Bronchial epithelial cell (primary cell): ENCODE measurements around the gene TDRD7. TPM values are rescaled to one million over a fixed set of nuclear protein-coding genes. Genes with fewer than 3 reads are reported as not detected.

Experiments
- DNase-seq: peaks from one replicate; pipeline ENCODE4 v3.0.0-alpha.2; 2010; ENCODE audit warnings: low read depth
- FAIRE-seq: peaks from 2 replicates; lab custom pipeline; 2011; peaks lifted over from hg19 to GRCh38; lab: Jason Lieb, UNC
- H3K27me3 ChIP-seq: 2 replicates; pipeline ENCODE4 v1.5.1; 2011; ENCODE audit warnings: low read length; ENCODE audit not compliant: control insufficient read depth, insufficient read depth
- H3K36me3 ChIP-seq: 2 replicates; pipeline ENCODE4 v1.5.1; 2011; ENCODE audit warnings: low read length; ENCODE audit not compliant: control insufficient read depth, insufficient read depth
- H3K4me3 ChIP-seq: 2 replicates; pipeline ENCODE4 v1.5.1; 2011; ENCODE audit warnings: mild to moderate bottlenecking, low read depth, low read length, control low read depth
- total RNA-seq: library from RNA; depleted of rRNA; stranded (reverse); fragments of >200 nt; gene quantifications from 2 replicates; pipeline ENCODE4 v1.2.1, GENCODE V29; 2014
- TF ChIP-seq, protein P1 (sequence below): IDR thresholded peaks from 2 replicates; pipeline ENCODE4 v1.5.1; 2011; ENCODE audit warnings: mild to moderate bottlenecking, moderate library complexity, low read length, control low read depth, inconsistent platforms; ENCODE audit not compliant: insufficient read depth, severe bottlenecking

Gene TDRD7
- total RNA-seq, 1 donor from 2014 or later, result 1.8 TPM

DNA sequence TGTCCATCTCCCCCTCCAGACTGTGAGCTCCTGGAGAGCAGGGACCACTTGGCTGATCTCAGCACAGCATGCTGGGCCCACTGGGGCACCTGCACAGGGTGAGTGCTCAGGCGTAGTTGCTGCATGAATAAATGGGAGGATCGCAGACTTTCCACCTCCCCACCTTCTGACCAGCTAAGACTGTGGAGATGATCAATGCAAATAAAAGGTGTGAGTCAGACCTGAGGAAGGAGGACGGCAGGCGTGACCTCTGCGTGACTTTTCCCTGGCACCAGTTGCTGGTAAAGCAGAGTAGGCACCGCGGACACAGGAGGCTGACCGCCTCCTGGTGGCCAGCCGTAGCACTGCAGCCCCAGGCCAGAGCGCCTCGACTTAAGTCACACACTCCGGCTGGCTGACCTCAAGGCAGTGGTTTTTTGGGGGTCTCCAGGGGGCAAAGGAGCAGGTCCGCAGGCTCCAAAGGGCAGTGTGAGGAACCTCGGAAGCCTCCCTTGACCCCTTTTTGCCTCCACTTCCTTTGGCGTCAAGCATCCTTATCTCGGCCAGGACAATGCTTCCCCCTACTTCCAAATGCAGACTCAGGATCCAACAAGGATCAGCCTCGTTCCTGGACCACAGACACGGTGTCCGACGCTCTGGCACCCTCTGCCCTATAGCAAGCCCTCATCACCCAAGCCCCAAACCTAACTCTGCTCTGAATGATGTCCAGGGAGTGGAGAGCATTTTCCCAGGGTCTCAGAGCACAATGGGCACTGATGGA lies 12.7 kb upstream of the TDRD7 start:
- no peak for FAIRE-seq

DNA sequence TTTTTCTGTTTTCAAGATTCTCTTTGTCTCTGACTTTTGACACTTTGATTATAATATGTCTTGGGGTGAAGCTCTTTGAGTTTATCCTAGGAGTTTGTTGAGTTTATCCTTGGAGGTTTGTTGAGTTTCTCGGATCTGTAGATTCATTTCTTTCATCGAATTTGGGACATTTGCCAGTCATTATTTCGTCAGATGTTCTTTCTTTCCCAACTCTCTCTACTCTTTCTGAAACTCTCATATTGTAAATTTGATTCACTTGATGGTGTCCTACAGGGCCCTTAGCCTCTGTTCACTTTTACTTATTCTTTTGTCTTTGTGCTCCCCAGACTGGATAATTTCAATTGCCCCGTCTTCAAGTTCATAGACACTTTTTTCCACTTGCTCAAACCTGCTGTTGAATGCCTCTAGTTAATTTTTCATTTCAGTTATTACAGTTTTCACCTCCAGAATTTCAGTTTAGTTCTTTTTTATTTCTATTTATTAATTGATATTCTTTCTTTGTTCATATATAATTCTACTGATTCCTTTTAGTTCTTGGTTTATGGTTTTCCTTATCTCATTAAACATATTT lies 8.1 kb upstream of the TDRD7 start:
- Histone ChIP-seq H3K4me3 (no peak overlapping the region), H3K27me3 (no peaks in the 10 kb centered on the region), H3K36me3 (no peaks in the 10 kb centered on the region)
- FAIRE-seq, result no peak
- DNase-seq, result no peak
- TF ChIP-seq, protein P1, sequence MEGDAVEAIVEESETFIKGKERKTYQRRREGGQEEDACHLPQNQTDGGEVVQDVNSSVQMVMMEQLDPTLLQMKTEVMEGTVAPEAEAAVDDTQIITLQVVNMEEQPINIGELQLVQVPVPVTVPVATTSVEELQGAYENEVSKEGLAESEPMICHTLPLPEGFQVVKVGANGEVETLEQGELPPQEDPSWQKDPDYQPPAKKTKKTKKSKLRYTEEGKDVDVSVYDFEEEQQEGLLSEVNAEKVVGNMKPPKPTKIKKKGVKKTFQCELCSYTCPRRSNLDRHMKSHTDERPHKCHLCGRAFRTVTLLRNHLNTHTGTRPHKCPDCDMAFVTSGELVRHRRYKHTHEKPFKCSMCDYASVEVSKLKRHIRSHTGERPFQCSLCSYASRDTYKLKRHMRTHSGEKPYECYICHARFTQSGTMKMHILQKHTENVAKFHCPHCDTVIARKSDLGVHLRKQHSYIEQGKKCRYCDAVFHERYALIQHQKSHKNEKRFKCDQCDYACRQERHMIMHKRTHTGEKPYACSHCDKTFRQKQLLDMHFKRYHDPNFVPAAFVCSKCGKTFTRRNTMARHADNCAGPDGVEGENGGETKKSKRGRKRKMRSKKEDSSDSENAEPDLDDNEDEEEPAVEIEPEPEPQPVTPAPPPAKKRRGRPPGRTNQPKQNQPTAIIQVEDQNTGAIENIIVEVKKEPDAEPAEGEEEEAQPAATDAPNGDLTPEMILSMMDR, result no peak

More for the DNA sequence above, 12.7 kb upstream of the TDRD7 start:
- H3K4me3 ChIP-seq, result no peak overlapping the region
- no peaks in the 10 kb centered on the region for H3K36me3 ChIP-seq
- no peaks in the 10 kb centered on the region for H3K27me3 ChIP-seq
- TF ChIP-seq, protein P1, result peak; percentile 99
- DNase-seq, result peak; percentile 89

DNA sequence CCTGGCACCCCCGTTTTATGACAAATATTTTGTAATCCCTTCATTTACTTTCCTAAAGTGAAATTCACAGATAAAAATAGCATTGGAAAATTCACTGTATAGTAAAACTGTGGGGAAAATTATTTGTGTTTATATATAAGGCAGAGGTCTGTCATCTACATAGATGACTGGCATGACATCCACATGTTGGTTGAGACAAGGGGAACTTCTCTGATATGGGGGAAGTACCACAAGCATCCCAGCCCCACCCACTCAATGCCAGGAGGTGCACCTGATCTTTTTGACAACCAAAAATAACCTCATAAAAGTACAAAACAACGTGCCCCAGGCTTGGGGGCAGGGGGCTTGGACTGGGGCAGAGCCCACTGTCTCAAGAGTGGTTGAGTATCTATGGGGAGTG lies 6.3 kb upstream of the TDRD7 start:
- FAIRE-seq (no peak), DNase-seq (no peak)
- Histone ChIP-seq H3K4me3 (no peak overlapping the region), H3K36me3 (no peaks in the 10 kb centered on the region), H3K27me3 (no peaks in the 10 kb centered on the region)
- TF ChIP-seq, protein P1, result no peak

DNA sequence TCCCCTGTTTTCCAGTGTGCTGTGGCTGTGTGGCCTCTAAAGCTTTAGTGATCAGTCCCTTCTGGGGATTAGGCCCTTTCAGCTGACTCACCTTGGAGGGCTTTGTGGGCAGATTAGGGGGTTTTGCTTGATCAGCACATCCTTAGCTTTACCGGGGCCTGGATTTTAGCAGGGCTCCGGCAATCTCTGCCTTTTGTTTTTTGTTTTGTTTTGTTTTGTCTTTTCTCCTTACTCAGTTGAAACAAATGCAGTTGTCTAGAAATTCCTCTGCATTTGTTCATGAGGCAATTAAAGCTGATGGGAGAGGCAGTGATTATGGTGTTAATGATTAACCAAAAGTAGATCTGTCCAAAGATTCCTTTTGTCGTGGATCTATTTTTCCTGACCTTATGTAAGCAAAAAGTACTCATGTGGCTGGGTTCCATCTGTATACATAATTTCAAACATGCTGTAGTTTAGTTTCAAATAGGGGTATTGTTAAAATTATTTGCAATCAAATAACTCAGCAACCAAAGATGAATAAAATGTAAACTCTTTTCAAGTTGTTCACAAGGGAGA lies 5.2 kb upstream of the TDRD7 start:
- Histone ChIP-seq H3K27me3 (no peaks in the 10 kb centered on the region), H3K4me3 (no peak overlapping the region), H3K36me3 (no peaks in the 10 kb centered on the region)
- TF ChIP-seq, protein P1, result no peak
- no peak for FAIRE-seq
- DNase-seq, result no peak

DNA sequence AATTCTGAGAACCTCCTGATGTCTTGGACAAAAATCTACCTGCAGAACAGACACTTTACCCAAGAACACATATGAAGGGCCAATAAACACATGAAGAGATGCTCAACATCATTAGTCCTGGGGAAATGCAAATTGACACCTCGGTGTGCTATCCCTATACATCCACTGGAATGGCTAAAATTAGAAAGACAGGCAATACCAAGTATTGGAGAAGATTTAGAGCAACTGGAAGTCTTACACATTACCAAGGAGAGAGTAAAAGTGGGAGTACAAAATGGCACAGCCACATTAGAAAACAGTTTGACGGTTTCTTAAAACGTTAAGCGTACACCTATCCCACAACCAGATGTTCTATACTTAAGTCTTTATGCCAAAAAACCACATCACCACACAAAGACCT lies 3.3 kb upstream of the TDRD7 start:
- no peaks in the 10 kb centered on the region for H3K27me3 ChIP-seq
- H3K36me3 ChIP-seq, result no peaks in the 10 kb centered on the region
- TF ChIP-seq, protein P1, result no peak
- FAIRE-seq (no peak), DNase-seq (no peak)
- no peak overlapping the region for H3K4me3 ChIP-seq
